OCI-LY7 (cell line): Measurements from ENCODE around the gene SLC22A14. TPM values are rescaled to one million over a fixed set of nuclear protein-coding genes. Genes with fewer than 3 reads are reported as not detected.

Experiments used
- BruUV-seq: library from RNA; stranded (reverse); fragments of 400-500 nt; replicated peaks from 2 replicates; lab custom pipeline; 2021; lab: Mats Ljungman, UMichigan
- CTCF ChIA-PET: fragments of 300-600 bp; sonication (Branson Sonifier 250); formaldehyde crosslinking; loops from one replicate; lab custom pipeline; 2022; ENCODE audit warnings: antibody characterized with exemption; ENCODE audit not compliant: unreplicated experiment; lab: Charles Lee
- POLR2A ChIA-PET: fragments of 300-600 bp; sonication (Branson Sonifier 250); formaldehyde crosslinking; loops from one replicate; lab custom pipeline; 2022; ENCODE audit warnings: antibody characterized with exemption; lab: Charles Lee
- DNase-seq: peaks from one replicate; pipeline ENCODE4 v3.0.0-alpha.2; 2015; ENCODE audit warnings: low spot score
- H2AFZ ChIP-seq: fragments of 200-600 bp; sonication (generic), shearing (Covaris generic); 2 replicates; pipeline ENCODE4 v1.6.1; 2014; ENCODE audit warnings: mild to moderate bottlenecking, antibody characterized with exemption, low read length, moderate library complexity
- H3K27ac ChIP-seq: fragments of 200-600 bp; sonication (generic); 2 replicates; pipeline ENCODE4 v1.5.1; 2014; ENCODE audit warnings: mixed run types, low read depth, mild to moderate bottlenecking, moderate library complexity, low read length, inconsistent platforms; ENCODE audit not compliant: poor library complexity, severe bottlenecking
- H3K36me3 ChIP-seq: fragments of 200-600 bp; sonication (generic); 2 replicates; pipeline ENCODE4 v1.6.1; 2014; ENCODE audit warnings: mild to moderate bottlenecking, antibody characterized with exemption, low read length, moderate library complexity, mixed read lengths; ENCODE audit not compliant: insufficient read depth
- H3K4me1 ChIP-seq: fragments of 200-600 bp; sonication (generic); 2 replicates; pipeline ENCODE4 v1.5.1; 2014; ENCODE audit warnings: mild to moderate bottlenecking, low read length; ENCODE audit not compliant: insufficient read depth, poor library complexity, severe bottlenecking
- H3K4me2 ChIP-seq: fragments of 200-600 bp; sonication (generic); 2 replicates; pipeline ENCODE4 v1.6.1; 2014; ENCODE audit warnings: mild to moderate bottlenecking, low read length
- H3K4me3 ChIP-seq: fragments of 200-600 bp; sonication (generic); 2 replicates; pipeline ENCODE4 v1.5.1; 2014; ENCODE audit warnings: mild to moderate bottlenecking, low read depth, low read length; ENCODE audit not compliant: poor library complexity, severe bottlenecking
- H3K79me2 ChIP-seq: fragments of 200-600 bp; sonication (generic); 2 replicates; pipeline ENCODE4 v1.6.1; 2016; ENCODE audit warnings: low read depth, mild to moderate bottlenecking, low read length, moderate library complexity, mixed read lengths; ENCODE audit not compliant: insufficient read depth
- H3K9me2 ChIP-seq: fragments of 200-600 bp; sonication (generic); 2 replicates; pipeline ENCODE4 v1.6.1; 2016; ENCODE audit warnings: mild to moderate bottlenecking, low read length, mixed read lengths; ENCODE audit not compliant: insufficient read depth
- H3K9me3 ChIP-seq: fragments of 200-600 bp; sonication (generic); 2 replicates; pipeline ENCODE4 v1.6.1; 2014; ENCODE audit warnings: mild to moderate bottlenecking, mixed run types, low read length, mixed read lengths
- H4K20me1 ChIP-seq: fragments of 200-600 bp; sonication (generic); 2 replicates; pipeline ENCODE4 v1.6.1; 2014; ENCODE audit warnings: mild to moderate bottlenecking, antibody characterized with exemption, low read length, moderate library complexity, mixed read lengths; ENCODE audit not compliant: insufficient read depth
- EZH2phosphoT487 ChIP-seq: fragments of 200-600 bp; sonication (generic); IDR thresholded peaks from 2 replicates; pipeline ENCODE4 v1.6.1; 2018; ENCODE audit warnings: low read depth, borderline replicate concordance, mild to moderate bottlenecking, mixed run types, antibody characterized with exemption, low read length, moderate library complexity, mixed read lengths
- intact Hi-C: fragments of 100-400 bp; cut with micrococcal nuclease; formaldehyde crosslinking; loops from one replicate; pipeline ENCODE4 v1.10.0; 2022; ENCODE audit not compliant: unreplicated experiment
- total RNA-seq, 2 experiments: library from RNA; depleted of rRNA in 1 of 2; stranded (reverse); fragments of >200 nt in 1 of 2; shearing (Covaris generic) in 1 of 2; gene quantifications; 2 replicates each; pipeline ENCODE4 v1.2.3, GENCODE V29; 2014 to 2022
- TF ChIP-seq, protein P1 (sequence below): fragments of 200-600 bp; sonication (generic); conservative IDR thresholded peaks from 2 replicates; pipeline ENCODE4 v1.5.1; 2014; ENCODE audit warnings: mild to moderate bottlenecking, antibody characterized with exemption, low read length, moderate library complexity, mixed read lengths

SLC22A14 gene
- total RNA-seq, 2 experiments from 2014 or later: not detected

GRCh38 chr3:38334142-38335055 is 52.3 kb downstream of the SLC22A14 start:
- POLR2A ChIA-PET: interaction anchor here (0.7 kb wide), 1 partner anchor 162 kb away, joined by 3 read pairs; no protein-coding TSS in a partner anchor
- intact Hi-C loops: no loop called here

DNA sequence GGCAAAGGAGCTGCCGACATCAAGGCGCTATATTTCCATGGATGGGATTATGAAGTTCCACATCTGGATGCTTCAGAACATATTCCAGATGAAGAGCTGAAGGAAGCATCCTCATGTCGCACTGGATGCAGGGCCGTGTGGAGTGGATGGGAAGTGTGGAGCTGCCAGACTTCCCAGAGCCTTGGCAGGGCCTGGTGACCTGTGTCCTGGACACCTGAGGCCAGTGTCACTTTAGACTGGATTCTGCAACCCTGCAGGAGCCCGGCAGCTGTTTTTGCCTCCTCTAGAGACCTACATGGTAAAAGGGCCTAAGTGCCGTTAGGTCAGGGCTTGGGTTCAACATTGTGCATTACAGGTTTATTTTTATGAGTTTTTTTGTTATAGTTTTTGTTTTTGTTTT is 53.2 kb downstream of the SLC22A14 start:
- ChIA-PET POLR2A (no interaction called here), CTCF (no interaction called here)
- no peaks in the 10 kb centered on the region for H3K36me3 ChIP-seq
- no peaks in the 10 kb centered on the region for H3K79me2 ChIP-seq
- no peaks in the 10 kb centered on the region for H4K20me1 ChIP-seq
- H3K9me2 ChIP-seq: no peaks in the 10 kb centered on the region
- no peak overlapping the region for H3K4me2 ChIP-seq
- H3K27ac ChIP-seq: no peak overlapping the region
- intact Hi-C loops: no loop called here
- H2AFZ ChIP-seq: no peak overlapping the region
- no TSS peak for BruUV-seq
- DNase-seq: no peak
- H3K4me1 ChIP-seq: no peaks in the 10 kb centered on the region
- H3K4me3 ChIP-seq: no peak overlapping the region
- no peaks in the 10 kb centered on the region for H3K9me3 ChIP-seq
- TF ChIP-seq, protein P1, sequence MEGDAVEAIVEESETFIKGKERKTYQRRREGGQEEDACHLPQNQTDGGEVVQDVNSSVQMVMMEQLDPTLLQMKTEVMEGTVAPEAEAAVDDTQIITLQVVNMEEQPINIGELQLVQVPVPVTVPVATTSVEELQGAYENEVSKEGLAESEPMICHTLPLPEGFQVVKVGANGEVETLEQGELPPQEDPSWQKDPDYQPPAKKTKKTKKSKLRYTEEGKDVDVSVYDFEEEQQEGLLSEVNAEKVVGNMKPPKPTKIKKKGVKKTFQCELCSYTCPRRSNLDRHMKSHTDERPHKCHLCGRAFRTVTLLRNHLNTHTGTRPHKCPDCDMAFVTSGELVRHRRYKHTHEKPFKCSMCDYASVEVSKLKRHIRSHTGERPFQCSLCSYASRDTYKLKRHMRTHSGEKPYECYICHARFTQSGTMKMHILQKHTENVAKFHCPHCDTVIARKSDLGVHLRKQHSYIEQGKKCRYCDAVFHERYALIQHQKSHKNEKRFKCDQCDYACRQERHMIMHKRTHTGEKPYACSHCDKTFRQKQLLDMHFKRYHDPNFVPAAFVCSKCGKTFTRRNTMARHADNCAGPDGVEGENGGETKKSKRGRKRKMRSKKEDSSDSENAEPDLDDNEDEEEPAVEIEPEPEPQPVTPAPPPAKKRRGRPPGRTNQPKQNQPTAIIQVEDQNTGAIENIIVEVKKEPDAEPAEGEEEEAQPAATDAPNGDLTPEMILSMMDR: no peak
- TF ChIP-seq EZH2phosphoT487: no peak

More at GRCh38 chr3:38334142-38335055, 52.3 kb downstream of the SLC22A14 start:
- H3K79me2 ChIP-seq: no peaks in the 10 kb centered on the region
- H3K4me1 ChIP-seq: no peaks in the 10 kb centered on the region
- BruUV-seq: no TSS peak
- DNase-seq: no peak
- no peak overlapping the region for H3K27ac ChIP-seq
- H3K9me3 ChIP-seq: no peaks in the 10 kb centered on the region
- H3K9me2 ChIP-seq: no peaks in the 10 kb centered on the region
- no peaks in the 10 kb centered on the region for H3K36me3 ChIP-seq
- no peak overlapping the region for H3K4me2 ChIP-seq
- CTCF ChIA-PET: no interaction called here
- H4K20me1 ChIP-seq: no peaks in the 10 kb centered on the region
- H3K4me3 ChIP-seq: no peak overlapping the region
- TF ChIP-seq, protein P1: no peak
- TF ChIP-seq EZH2phosphoT487: no peak
- H2AFZ ChIP-seq: no peak overlapping the region

DNA sequence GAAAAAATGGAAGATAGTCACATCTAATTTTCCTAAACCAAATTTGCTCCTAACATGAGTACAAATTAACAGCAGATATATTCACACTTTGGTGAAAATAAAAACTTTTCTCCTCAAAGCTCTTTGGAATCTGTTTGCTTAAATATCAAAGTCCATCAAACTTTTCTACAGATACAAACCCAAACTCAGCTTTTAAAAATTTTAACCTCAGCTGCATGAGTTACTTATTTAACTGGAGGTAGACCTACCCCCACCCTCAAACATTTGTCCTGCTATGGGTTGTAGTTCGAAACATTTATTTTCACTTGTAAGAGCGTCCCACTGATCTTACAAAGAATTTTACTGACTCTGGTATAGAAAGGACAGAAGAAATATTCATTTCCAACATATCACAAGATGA is 55.6 kb downstream of the SLC22A14 start:
- no peaks in the 10 kb centered on the region for H3K4me1 ChIP-seq
- no peaks in the 10 kb centered on the region for H3K9me2 ChIP-seq
- no peaks in the 10 kb centered on the region for H3K79me2 ChIP-seq
- no peak overlapping the region for H3K4me3 ChIP-seq
- no peak for DNase-seq
- CTCF ChIA-PET: no interaction called here
- no peaks in the 10 kb centered on the region for H3K9me3 ChIP-seq
- H3K4me2 ChIP-seq: no peak overlapping the region
- no peak overlapping the region for H2AFZ ChIP-seq
- no TSS peak for BruUV-seq
- no peaks in the 10 kb centered on the region for H4K20me1 ChIP-seq
- no peak for TF ChIP-seq EZH2phosphoT487
- TF ChIP-seq, protein P1: no peak
- H3K27ac ChIP-seq: no peak overlapping the region
- intact Hi-C loops: no loop called here
- POLR2A ChIA-PET: no interaction called here
- H3K36me3 ChIP-seq: no peaks in the 10 kb centered on the region
